Breast epithelium (tissue), 3 donors: ENCODE results near the gene STXBP3.

Experiments
- CTCF ChIP-seq, 3 donors: fragments of 450-650 bp; IDR thresholded peaks; one replicate each; pipeline ENCODE4 v1.5.1; 2016 to 2017; ENCODE audit warnings: antibody characterized with exemption in 3 of 3, mild to moderate bottlenecking in 3 of 3, moderate library complexity in 3 of 3
- POLR2A ChIP-seq: fragments of 450-650 bp; IDR thresholded peaks from one replicate; pipeline ENCODE4 v1.6.1; 2016; ENCODE audit warnings: antibody characterized with exemption, mild to moderate bottlenecking, moderate library complexity

DNA sequence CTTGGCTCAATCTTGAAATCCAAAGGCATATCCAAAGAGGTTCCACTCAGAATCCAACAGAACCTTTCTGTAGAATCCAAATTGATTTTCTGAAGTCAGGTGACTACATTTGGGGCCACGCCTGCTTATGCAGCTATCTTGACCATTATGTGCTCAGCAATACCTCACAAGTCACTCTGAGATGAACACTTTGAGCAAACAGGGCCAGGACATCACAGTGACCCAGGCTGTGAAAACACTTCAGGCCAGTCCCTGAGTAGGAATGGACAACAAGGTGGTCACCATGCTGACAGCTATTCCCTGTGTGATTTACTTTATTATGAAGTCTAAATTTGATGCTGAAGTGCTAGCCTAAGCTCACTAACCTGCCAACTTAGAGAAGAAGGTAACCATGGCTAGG is 110.5 kb downstream of the STXBP3 start, which contains the start of gene AKNAD1:
- no peak for TF ChIP-seq CTCF (IDR thresholded peaks at IDR 0.05)
- no peak for TF ChIP-seq POLR2A
